ENCODE measurements around the gene KIAA1614. TPM values are rescaled to one million over a fixed set of nuclear protein-coding genes. Genes with fewer than 3 reads are reported as not detected.

Gene KIAA1614
- polyA plus RNA-seq, 1 donor (not counting 4 experiments of a cell fraction or from before 2014, with no cell fraction given): 0.03 TPM

GRCh38 chr1:180889325-180889724 is 23.4 kb upstream of the KIAA1614 start:
- dilution Hi-C loops (cut with MboI; ENCODE audit: extremely low pct_ligation_motif_present, low sequenced_read_pairs): no loop called here
- FAIRE-seq: peak; percentile 39

GRCh38 chr1:180892272-180892671 is 20.4 kb upstream of the KIAA1614 start:
- Histone ChIP-seq H3K4me1 (ENCODE audit: control insufficient read depth, extremely low read depth, insufficient read depth, low read length) (no peaks in the 10 kb centered on the region), H3K79me2 (ENCODE audit: control insufficient read depth, insufficient read depth, low read length) (no peaks in the 10 kb centered on the region), H3K27me3 (ENCODE audit: control insufficient read depth, extremely low read depth, insufficient read depth, low read length) (no peaks in the 10 kb centered on the region), H3K27ac (ENCODE audit: control insufficient read depth, insufficient read depth, low read length) (no peak overlapping the region), H3K36me3 (ENCODE audit: control insufficient read depth in 2 of 2, extremely low read depth in 1 of 2, insufficient read depth in 2 of 2, low read length in 2 of 2) (peaks cover 0 to 3% of the 10 kb centered on the region in 2 experiments), H3K9ac (ENCODE audit: control insufficient read depth, extremely low read depth, insufficient read depth, low read length) (no peak overlapping the region), H3K4me3 (ENCODE audit: control insufficient read depth in 2 of 3, extremely low read depth in 1 of 3, insufficient read depth in 2 of 3, low read depth in 1 of 3, low read length in 3 of 3) (no peak overlapping the region), H2AFZ (ENCODE audit: control insufficient read depth, low read length) (no peak overlapping the region), H4K20me1 (ENCODE audit: control insufficient read depth, extremely low read depth, insufficient read depth, low read length) (no peaks in the 10 kb centered on the region), H3K9me1 (ENCODE audit: control insufficient read depth, extremely low read depth, insufficient read depth, low read length) (no peaks in the 10 kb centered on the region), H3K4me2 (ENCODE audit: control insufficient read depth, extremely low read depth, insufficient read depth, low read depth, low read length) (no peak overlapping the region), H3K9me3 (ENCODE audit: control insufficient read depth, low read depth, low read length) (no peaks in the 10 kb centered on the region)
- TF ChIP-seq EZH2 (IDR thresholded peaks at IDR 0.05; ENCODE audit: low read length) (no peak), CTCF (optimal IDR thresholded peaks at IDR 0.05 in 1 of 3, IDR thresholded peaks at IDR 0.05 in 1 of 3, conservative IDR thresholded peaks at IDR 0.05 in 1 of 3; ENCODE audit: extremely low read depth in 1 of 3, insufficient read depth in 2 of 3, low read length in 3 of 3) (no peak)
- DNase-seq (ENCODE audit: low read depth, low spot score): no peak
- no peak for FAIRE-seq
- dilution Hi-C loops (cut with MboI; ENCODE audit: extremely low pct_ligation_motif_present, low sequenced_read_pairs): no loop called here

More at GRCh38 chr1:180889325-180889724, 23.4 kb upstream of the KIAA1614 start:
- no peak overlapping the region for H3K4me3 ChIP-seq (ENCODE audit: control insufficient read depth in 2 of 3, extremely low read depth in 1 of 3, insufficient read depth in 2 of 3, low read depth in 1 of 3, low read length in 3 of 3)
- no peaks in the 10 kb centered on the region for H3K79me2 ChIP-seq (ENCODE audit: control insufficient read depth, insufficient read depth, low read length)
- TF ChIP-seq CTCF (optimal IDR thresholded peaks at IDR 0.05 in 1 of 3, IDR thresholded peaks at IDR 0.05 in 1 of 3, conservative IDR thresholded peaks at IDR 0.05 in 1 of 3; ENCODE audit: extremely low read depth in 1 of 3, insufficient read depth in 2 of 3, low read length in 3 of 3): no peak
- no peak for TF ChIP-seq EZH2 (IDR thresholded peaks at IDR 0.05; ENCODE audit: low read length)
- H4K20me1 ChIP-seq (ENCODE audit: control insufficient read depth, extremely low read depth, insufficient read depth, low read length): no peaks in the 10 kb centered on the region
- DNase-seq (ENCODE audit: low read depth, low spot score): no peak
- no peak overlapping the region for H3K4me2 ChIP-seq (ENCODE audit: control insufficient read depth, extremely low read depth, insufficient read depth, low read depth, low read length)
- no peaks in the 10 kb centered on the region for H3K4me1 ChIP-seq (ENCODE audit: control insufficient read depth, extremely low read depth, insufficient read depth, low read length)
- H3K9ac ChIP-seq (ENCODE audit: control insufficient read depth, extremely low read depth, insufficient read depth, low read length): no peak overlapping the region
- H2AFZ ChIP-seq (ENCODE audit: control insufficient read depth, low read length): no peak overlapping the region
- no peaks in the 10 kb centered on the region for H3K36me3 ChIP-seq (ENCODE audit: control insufficient read depth in 2 of 2, extremely low read depth in 1 of 2, insufficient read depth in 2 of 2, low read length in 2 of 2)
- H3K9me3 ChIP-seq (ENCODE audit: control insufficient read depth, low read depth, low read length): no peaks in the 10 kb centered on the region
- no peaks in the 10 kb centered on the region for H3K27me3 ChIP-seq (ENCODE audit: control insufficient read depth, extremely low read depth, insufficient read depth, low read length)
- H3K9me1 ChIP-seq (ENCODE audit: control insufficient read depth, extremely low read depth, insufficient read depth, low read length): no peaks in the 10 kb centered on the region
- H3K27ac ChIP-seq (ENCODE audit: control insufficient read depth, insufficient read depth, low read length): no peak overlapping the region
